ENCODE measurements around the gene ZFC3H1.

DNA sequence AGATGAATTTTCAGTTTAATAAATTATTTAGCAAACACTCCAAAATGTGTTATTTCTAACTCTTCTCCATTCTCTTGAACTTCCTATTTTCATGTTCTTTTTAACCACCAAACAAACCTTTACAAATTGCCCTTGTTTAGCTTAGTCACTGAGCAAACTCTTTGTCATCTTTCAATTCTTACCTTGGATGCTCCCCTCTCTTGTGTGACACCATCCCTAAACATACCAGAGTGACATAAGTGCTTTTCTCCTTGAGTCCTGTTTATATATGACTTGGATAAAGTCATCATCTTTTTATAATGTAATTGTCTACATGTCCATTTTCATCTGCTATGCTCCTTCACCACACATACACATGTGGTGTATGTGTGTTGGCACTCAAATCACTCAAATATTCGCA lies 18.8 kb upstream of the ZFC3H1 start:
- TF ChIP-seq, protein P1, sequence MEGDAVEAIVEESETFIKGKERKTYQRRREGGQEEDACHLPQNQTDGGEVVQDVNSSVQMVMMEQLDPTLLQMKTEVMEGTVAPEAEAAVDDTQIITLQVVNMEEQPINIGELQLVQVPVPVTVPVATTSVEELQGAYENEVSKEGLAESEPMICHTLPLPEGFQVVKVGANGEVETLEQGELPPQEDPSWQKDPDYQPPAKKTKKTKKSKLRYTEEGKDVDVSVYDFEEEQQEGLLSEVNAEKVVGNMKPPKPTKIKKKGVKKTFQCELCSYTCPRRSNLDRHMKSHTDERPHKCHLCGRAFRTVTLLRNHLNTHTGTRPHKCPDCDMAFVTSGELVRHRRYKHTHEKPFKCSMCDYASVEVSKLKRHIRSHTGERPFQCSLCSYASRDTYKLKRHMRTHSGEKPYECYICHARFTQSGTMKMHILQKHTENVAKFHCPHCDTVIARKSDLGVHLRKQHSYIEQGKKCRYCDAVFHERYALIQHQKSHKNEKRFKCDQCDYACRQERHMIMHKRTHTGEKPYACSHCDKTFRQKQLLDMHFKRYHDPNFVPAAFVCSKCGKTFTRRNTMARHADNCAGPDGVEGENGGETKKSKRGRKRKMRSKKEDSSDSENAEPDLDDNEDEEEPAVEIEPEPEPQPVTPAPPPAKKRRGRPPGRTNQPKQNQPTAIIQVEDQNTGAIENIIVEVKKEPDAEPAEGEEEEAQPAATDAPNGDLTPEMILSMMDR (IDR thresholded peaks at IDR 0.05; ENCODE audit: insufficient read depth, low read depth, low read length), result no peak
- no peak for TF ChIP-seq EZH2 (IDR thresholded peaks at IDR 0.05; ENCODE audit: insufficient read depth, low read length)
